ENCODE results near the gene GOLPH3. TPM values are rescaled to one million over a fixed set of nuclear protein-coding genes. Genes with fewer than 3 reads are reported as not detected.
"Not testable (repeated sequence)": the region's sequence is repeated elsewhere in the genome, so short reads cannot be mapped to it uniquely, and the experiment has no call there.

GOLPH3 gene
- total RNA-seq, 1 donor: 44.2 TPM

- Histone ChIP-seq H3K4me3 (ENCODE audit: low read length) (no peak overlapping the region), H3K4me1 (ENCODE audit: insufficient read depth, low read length) (no peaks in the 10 kb centered on the region), H3K27me3 (ENCODE audit: insufficient read depth, low read length) (no peaks in the 10 kb centered on the region)
These were observed 42.5 kb downstream of the GOLPH3 start for GRCh38 chr5:32131604-32132003.

GRCh38 chr5:32130865-32131264, 43.3 kb downstream of the GOLPH3 start:
- H3K4me1 ChIP-seq (ENCODE audit: insufficient read depth, low read length): no peaks in the 10 kb centered on the region
- no peaks in the 10 kb centered on the region for H3K9me3 ChIP-seq (ENCODE audit: low read depth, low read length)
- H3K27me3 ChIP-seq (ENCODE audit: insufficient read depth, low read length): no peaks in the 10 kb centered on the region
- no peak overlapping the region for H3K4me3 ChIP-seq (ENCODE audit: low read length)

More at GRCh38 chr5:32131604-32132003, 42.5 kb downstream of the GOLPH3 start:
- H3K9me3 ChIP-seq (ENCODE audit: low read depth, low read length): no peaks in the 10 kb centered on the region

DNA sequence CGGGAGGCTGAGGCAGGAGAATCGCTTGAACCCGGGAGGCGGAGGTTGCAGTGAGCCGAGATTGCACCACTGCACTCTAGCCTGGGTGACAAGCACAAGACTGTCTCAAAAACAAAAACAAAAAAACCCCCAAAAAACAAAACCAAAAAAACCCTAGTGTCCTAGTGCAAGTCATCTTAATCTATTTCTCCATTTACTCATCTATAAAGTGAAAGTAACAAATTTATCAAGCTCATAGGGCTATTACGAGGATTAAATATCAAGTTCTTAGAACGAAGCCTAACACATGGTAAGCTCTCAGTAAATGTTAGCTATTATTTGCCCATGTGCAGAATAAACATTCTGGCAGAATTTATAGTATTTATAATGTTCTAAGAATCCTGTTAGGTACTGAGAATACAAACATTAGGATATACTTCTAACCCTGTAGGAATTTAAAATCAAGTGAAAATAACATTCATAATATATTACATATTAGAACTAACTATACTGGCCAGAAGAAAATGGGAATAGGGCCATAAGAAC, 45.0 kb downstream of the GOLPH3 start:
- H3K27me3 ChIP-seq (ENCODE audit: insufficient read depth, low read length): no peaks in the 10 kb centered on the region
- no peaks in the 10 kb centered on the region for H3K9me3 ChIP-seq (ENCODE audit: low read depth, low read length)
- H3K4me3 ChIP-seq (ENCODE audit: low read length): no peak overlapping the region
- no peaks in the 10 kb centered on the region for H3K4me1 ChIP-seq (ENCODE audit: insufficient read depth, low read length)

DNA sequence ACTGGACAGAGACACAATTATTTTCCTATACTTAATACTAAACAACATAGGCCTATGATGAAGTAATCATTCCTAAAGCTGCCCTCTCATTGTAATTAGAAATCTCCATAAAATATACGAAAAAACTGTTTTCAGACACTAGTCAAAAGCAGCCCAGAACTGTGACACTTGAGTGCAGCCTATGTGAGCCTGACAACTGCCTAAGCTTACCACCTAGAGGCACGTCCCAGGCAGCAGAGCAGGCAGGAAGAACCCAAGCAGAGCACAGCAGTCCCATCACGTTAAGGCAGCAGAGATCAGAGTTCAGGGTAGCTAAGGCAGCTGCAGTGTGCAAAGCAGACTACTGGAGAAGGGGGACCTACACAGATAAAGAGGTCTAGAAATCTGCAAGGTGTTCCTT, 46.4 kb downstream of the GOLPH3 start:
- no peaks in the 10 kb centered on the region for H3K4me1 ChIP-seq (ENCODE audit: insufficient read depth, low read length)
- no peaks in the 10 kb centered on the region for H3K27me3 ChIP-seq (ENCODE audit: insufficient read depth, low read length)
- no peak overlapping the region for H3K4me3 ChIP-seq (ENCODE audit: low read length)
- no peaks in the 10 kb centered on the region for H3K9me3 ChIP-seq (ENCODE audit: low read depth, low read length)

DNA sequence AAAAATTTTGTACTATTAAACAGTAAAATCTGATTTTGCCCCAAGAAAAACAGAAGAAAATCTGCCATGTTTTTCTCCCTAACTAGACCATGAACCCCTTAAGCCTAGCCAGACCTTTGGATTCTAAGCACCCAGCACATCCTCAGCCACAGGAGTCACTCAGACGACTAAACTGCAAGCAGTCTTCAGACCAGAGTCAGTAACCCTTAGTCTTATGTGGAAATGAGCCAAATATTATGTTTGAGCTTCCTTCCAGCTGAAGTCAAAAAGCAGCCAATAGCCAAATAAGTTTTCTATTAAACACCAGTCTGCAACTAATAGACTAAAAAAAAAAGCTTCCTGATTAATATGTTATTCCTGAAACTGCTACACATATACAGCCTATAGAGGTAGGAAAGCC, 47.4 kb downstream of the GOLPH3 start:
- no peaks in the 10 kb centered on the region for H3K9me3 ChIP-seq (ENCODE audit: low read depth, low read length)
- no peak overlapping the region for H3K4me3 ChIP-seq (ENCODE audit: low read length)
- H3K27me3 ChIP-seq (ENCODE audit: insufficient read depth, low read length): no peaks in the 10 kb centered on the region
- H3K4me1 ChIP-seq (ENCODE audit: insufficient read depth, low read length): no peaks in the 10 kb centered on the region

GRCh38 chr5:32123889-32124676, 50.0 kb downstream of the GOLPH3 start:
- H3K4me1 ChIP-seq (ENCODE audit: insufficient read depth, low read length): no peaks in the 10 kb centered on the region
- no peaks in the 10 kb centered on the region for H3K27me3 ChIP-seq (ENCODE audit: insufficient read depth, low read length)
- no peak overlapping the region for H3K4me3 ChIP-seq (ENCODE audit: low read length)
- no peaks in the 10 kb centered on the region for H3K9me3 ChIP-seq (ENCODE audit: low read depth, low read length)

DNA sequence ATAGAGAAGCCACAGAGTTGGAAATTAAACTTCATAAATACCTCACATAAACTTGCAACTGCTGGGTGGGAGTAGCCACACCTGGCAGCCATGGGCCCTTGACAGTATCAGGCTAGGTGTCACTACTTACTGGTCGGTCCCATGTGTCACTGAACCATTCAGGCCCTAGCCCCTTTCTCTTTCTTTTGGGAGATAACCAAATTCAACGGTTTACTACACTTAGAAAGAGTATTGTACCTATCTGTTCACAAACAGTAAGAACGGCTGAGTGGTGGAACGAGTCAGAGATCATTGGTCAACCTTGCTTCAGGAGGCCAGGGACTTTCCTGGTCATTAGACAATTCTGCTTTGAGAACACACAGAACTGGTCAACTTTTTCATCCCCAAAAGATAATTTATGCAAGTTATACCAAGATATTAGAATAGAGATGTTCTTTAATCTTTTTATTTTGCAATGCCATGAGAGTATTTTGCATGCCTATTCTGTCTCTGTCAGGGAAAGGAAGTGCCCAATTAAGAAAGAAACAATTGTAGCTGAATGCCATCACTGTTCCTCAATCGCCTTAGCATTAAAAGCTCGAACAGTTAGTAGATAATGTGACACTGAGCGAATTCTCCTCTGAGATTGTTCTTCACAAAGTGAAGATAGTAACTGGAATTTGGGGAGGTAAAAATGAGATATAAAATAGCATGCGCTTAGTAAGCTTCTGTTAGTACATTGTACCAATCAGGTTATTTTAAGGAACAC, 50.9 kb downstream of the GOLPH3 start:
- Histone ChIP-seq H3K4me1 (ENCODE audit: insufficient read depth, low read length) (no peaks in the 10 kb centered on the region), H3K27me3 (ENCODE audit: insufficient read depth, low read length) (no peaks in the 10 kb centered on the region), H3K9me3 (ENCODE audit: low read depth, low read length) (no peaks in the 10 kb centered on the region), H3K4me3 (ENCODE audit: low read length) (no peak overlapping the region)

- H3K4me1 ChIP-seq (ENCODE audit: insufficient read depth, low read length); H3K4me3 ChIP-seq (ENCODE audit: low read length); H3K27me3 ChIP-seq (ENCODE audit: insufficient read depth, low read length); H3K9me3 ChIP-seq (ENCODE audit: low read depth, low read length): not testable (repeated sequence)
These were observed 55.2 kb downstream of the GOLPH3 start for GRCh38 chr5:32118922-32119321.

DNA sequence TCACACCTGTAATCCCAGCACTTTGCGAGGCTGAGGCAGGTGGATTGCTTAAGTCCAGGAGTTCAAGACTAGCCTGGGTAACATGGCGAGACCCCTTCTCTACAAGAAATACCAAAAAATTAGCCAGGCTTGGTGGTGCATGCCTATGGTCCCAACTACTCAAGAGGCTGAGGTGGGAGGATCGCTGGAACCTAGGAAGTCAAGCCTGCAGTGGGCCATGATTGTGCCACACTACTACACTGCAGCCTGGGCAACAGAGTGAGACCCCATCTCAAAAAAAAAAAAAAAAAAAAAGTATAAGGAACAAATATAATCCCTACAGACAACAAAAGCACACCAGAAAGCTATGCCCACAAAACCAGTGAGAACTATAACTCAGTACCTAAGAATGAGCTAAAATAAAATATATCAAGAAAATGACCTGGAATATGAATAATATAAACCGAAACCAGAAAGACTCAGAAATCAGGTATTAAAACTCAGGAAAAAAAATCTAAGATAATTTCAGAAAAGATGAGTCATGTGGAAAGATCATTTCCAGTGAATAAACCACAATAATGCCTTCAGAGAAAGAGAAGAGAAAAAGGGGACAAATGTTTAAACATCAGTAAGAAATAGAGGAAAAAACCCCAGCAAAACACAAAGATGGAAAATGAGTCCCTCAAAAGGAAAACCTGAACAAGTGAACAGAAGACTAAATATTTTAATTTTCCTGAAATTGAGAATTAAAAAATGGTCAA, 57.4 kb downstream of the GOLPH3 start:
- Histone ChIP-seq H3K4me3 (ENCODE audit: low read length) (no peak overlapping the region), H3K4me1 (ENCODE audit: insufficient read depth, low read length) (no peaks in the 10 kb centered on the region), H3K27me3 (ENCODE audit: insufficient read depth, low read length) (no peaks in the 10 kb centered on the region), H3K9me3 (ENCODE audit: low read depth, low read length) (no peaks in the 10 kb centered on the region)

DNA sequence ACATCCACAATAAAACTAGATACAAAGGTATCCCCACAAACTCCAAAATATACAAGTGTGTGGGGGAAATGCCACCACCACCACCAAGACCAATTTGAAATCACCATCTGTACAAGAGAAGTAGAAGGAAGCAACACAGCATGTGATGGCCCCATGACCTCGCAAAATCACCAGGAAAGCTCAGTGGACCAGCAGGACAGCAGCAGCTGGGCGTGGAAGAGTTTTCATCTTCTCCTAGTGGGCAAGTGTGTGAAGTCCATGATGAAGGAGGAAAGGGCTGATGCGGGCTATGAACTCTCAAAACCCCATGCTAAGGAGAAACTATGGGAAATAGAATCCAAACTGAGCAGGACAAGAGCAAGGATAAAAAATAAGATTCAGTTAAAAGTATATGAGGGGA, 58.1 kb downstream of the GOLPH3 start:
- H3K4me3 ChIP-seq (ENCODE audit: low read length): no peak overlapping the region
- H3K9me3 ChIP-seq (ENCODE audit: low read depth, low read length): no peaks in the 10 kb centered on the region
- H3K4me1 ChIP-seq (ENCODE audit: insufficient read depth, low read length): no peaks in the 10 kb centered on the region
- H3K27me3 ChIP-seq (ENCODE audit: insufficient read depth, low read length): no peaks in the 10 kb centered on the region

DNA sequence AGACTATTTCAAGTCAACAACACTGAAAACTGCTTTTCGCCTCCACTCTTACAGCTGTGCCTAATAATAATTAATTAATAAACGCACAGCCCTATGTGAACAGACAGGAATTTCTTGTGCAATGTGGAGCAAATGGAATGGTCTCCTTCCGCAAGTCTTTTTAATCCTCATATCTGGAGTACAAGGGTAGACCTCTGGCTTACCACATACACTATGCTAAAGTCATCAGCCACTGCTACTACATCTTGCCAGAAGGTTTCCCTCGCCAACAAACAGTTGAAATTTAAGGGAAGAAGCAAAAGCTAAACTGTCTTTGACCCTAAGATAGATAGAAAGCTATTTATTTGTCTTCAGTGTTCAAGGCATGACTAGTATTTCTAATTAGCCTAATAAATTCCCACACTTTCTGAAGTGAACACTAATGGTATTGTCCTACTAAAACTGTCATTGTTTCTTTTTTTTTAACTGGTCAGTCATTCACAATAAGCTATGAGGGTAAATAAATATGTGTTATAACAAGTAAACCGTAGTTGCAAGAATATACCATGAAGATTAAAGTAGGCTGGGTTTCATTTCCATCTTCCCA, 63.9 kb downstream of the GOLPH3 start:
- no peaks in the 10 kb centered on the region for H3K4me1 ChIP-seq (ENCODE audit: insufficient read depth, low read length)
- H3K27me3 ChIP-seq (ENCODE audit: insufficient read depth, low read length): no peaks in the 10 kb centered on the region
- no peaks in the 10 kb centered on the region for H3K9me3 ChIP-seq (ENCODE audit: low read depth, low read length)
- H3K4me3 ChIP-seq (ENCODE audit: low read length): no peak overlapping the region

DNA sequence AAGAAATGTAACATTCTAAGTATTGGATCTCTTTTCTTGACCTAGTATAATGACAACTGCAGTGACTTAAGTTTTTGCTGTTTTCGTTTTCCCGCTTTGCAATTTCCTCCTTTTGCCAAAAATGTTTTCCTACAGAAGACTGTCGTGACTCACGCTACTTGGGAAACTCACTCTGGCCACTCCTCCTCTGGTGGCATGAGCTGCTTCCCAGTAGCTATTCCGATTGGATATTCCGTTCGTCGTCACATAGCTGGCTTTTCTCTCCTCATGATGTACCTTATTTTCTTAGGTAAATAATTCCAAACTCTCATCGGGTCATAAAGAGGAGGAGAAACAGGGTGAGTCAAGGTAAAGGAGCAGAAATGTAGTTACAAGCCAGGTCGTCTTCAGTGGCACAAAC, 64.9 kb downstream of the GOLPH3 start:
- H3K27me3 ChIP-seq (ENCODE audit: insufficient read depth, low read length): no peaks in the 10 kb centered on the region
- H3K9me3 ChIP-seq (ENCODE audit: low read depth, low read length): no peaks in the 10 kb centered on the region
- H3K4me1 ChIP-seq (ENCODE audit: insufficient read depth, low read length): no peaks in the 10 kb centered on the region
- no peak overlapping the region for H3K4me3 ChIP-seq (ENCODE audit: low read length)

DNA sequence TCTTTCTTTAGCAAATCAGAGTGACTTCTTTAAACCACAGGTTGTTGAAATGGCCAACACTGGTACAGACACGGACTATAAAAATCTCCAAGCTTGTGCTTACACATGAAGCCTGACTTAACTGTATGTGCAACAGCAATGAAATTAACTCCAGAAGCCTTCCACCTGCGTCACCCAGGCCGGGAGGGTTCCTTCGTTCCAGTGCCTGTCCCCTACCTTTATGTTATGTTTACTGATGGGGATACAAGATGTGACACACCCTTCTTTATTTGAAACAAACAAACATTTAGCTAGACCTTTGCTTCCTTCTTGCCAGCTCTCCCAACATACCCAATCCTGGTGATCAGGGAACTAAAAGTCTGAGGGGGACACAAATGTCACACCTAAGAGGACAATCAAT, 66.0 kb downstream of the GOLPH3 start:
- Histone ChIP-seq H3K4me1 (ENCODE audit: insufficient read depth, low read length) (no peaks in the 10 kb centered on the region), H3K27me3 (ENCODE audit: insufficient read depth, low read length) (no peaks in the 10 kb centered on the region)

DNA sequence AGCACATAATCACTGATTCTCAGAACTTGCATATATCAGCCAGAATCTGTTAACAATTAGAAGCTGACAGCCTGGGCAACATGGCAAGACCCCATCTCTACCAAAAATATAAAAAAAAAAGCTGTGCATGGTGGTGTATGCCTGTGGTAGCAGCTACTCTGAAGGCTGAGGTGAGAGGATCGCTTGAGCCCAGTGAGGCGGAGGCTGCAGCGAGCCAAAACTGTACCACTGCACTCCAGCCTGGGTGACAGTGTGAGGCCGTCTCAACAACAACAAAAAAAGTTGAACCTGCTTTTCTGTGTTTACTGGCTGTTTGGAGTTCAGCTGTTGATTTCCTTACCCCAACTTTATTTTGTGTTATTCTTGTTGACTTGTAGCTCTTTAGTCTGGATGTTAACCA, 66.8 kb downstream of the GOLPH3 start:
- Histone ChIP-seq H3K27me3 (ENCODE audit: insufficient read depth, low read length) (no peaks in the 10 kb centered on the region), H3K4me1 (ENCODE audit: insufficient read depth, low read length) (no peaks in the 10 kb centered on the region), H3K4me3 (ENCODE audit: low read length) (no peak overlapping the region), H3K9me3 (ENCODE audit: low read depth, low read length) (no peaks in the 10 kb centered on the region)

More for the DNA sequence above, 66.0 kb downstream of the GOLPH3 start:
- Histone ChIP-seq H3K4me3 (ENCODE audit: low read length) (no peak overlapping the region), H3K9me3 (ENCODE audit: low read depth, low read length) (no peaks in the 10 kb centered on the region)

GRCh38 chr5:32103521-32103920, 70.6 kb downstream of the GOLPH3 start:
- H3K4me1 ChIP-seq (ENCODE audit: insufficient read depth, low read length): no peaks in the 10 kb centered on the region
- H3K9me3 ChIP-seq (ENCODE audit: low read depth, low read length): no peaks in the 10 kb centered on the region
- H3K27me3 ChIP-seq (ENCODE audit: insufficient read depth, low read length): no peaks in the 10 kb centered on the region
- H3K4me3 ChIP-seq (ENCODE audit: low read length): no peak overlapping the region

Data from mononuclear cell (primary cell).